Testis (tissue), 2 donors: ENCODE data around the gene MYLK.

ENCODE experiments used
- POLR2A ChIP-seq: fragments of 450-650 bp; IDR thresholded peaks from one replicate; pipeline ENCODE4 v1.6.1; 2017; ENCODE audit warnings: antibody characterized with exemption, mild to moderate bottlenecking, moderate library complexity
- TF ChIP-seq, protein P1 (sequence below), 3 experiments: fragments of 450-650 bp in 2 of 3; fragments of 200-600 bp in 1 of 3; sonication (generic) in 1 of 3; IDR thresholded peaks; one replicate each; pipeline ENCODE4 v1.5.1; 2016 to 2019; ENCODE audit warnings: antibody characterized with exemption in 3 of 3, mild to moderate bottlenecking in 2 of 3, moderate library complexity in 1 of 3

DNA sequence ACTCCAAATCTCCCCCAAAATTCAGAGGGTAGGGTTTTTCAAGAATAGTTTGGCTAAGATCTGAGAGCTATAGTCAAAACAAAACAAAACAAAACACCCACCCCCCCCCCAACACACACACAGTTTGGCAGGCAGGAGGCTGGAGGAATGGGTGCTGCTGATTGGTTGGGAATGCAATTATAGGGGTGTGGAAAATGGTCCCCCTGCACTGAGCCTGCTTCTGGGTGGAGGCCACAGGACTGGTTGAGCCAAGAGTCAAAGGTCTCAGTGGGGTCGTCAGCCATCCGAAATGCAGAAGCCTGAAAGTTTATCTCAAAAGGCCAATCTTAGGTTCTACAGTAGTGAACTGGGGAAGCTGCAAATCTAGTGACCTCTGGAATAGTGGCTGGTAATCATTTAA, 296.7 kb downstream of the MYLK start:
- TF ChIP-seq, protein P1, sequence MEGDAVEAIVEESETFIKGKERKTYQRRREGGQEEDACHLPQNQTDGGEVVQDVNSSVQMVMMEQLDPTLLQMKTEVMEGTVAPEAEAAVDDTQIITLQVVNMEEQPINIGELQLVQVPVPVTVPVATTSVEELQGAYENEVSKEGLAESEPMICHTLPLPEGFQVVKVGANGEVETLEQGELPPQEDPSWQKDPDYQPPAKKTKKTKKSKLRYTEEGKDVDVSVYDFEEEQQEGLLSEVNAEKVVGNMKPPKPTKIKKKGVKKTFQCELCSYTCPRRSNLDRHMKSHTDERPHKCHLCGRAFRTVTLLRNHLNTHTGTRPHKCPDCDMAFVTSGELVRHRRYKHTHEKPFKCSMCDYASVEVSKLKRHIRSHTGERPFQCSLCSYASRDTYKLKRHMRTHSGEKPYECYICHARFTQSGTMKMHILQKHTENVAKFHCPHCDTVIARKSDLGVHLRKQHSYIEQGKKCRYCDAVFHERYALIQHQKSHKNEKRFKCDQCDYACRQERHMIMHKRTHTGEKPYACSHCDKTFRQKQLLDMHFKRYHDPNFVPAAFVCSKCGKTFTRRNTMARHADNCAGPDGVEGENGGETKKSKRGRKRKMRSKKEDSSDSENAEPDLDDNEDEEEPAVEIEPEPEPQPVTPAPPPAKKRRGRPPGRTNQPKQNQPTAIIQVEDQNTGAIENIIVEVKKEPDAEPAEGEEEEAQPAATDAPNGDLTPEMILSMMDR (IDR thresholded peaks at IDR 0.05): no peak
- no peak for TF ChIP-seq POLR2A
